Measurements from ENCODE around the gene TOMM34. TPM values are rescaled to one million over a fixed set of nuclear protein-coding genes. Genes with fewer than 3 reads are reported as not detected.

TOMM34 gene
- total RNA-seq, 1 donor from 2014 or later, result 39.6 TPM

- TF ChIP-seq CTCF (conservative IDR thresholded peaks at IDR 0.05), result no peak
These were observed 19.0 kb downstream of the TOMM34 start for GRCh38 chr20:44941120-44941691.

GRCh38 chr20:44938637-44939036 is 21.6 kb downstream of the TOMM34 start:
- peaks cover 2% of the 10 kb centered on the region for H3K36me3 Mint-ChIP-seq (ENCODE audit: low read depth)
- H3K9me3 Mint-ChIP-seq, result no peaks in the 10 kb centered on the region

More at GRCh38 chr20:44941120-44941691, 19.0 kb downstream of the TOMM34 start:
- Mint-ChIP-seq H3K4me1 (no peaks in the 10 kb centered on the region), H3K27me3 (ENCODE audit: low read depth) (no peaks in the 10 kb centered on the region), H3K9me3 (no peaks in the 10 kb centered on the region), H3K27ac (ENCODE audit: unreplicated experiment) (no peak overlapping the region), H3K4me3 (no peak overlapping the region), H3K36me3 (ENCODE audit: low read depth) (peaks cover 2% of the 10 kb centered on the region)
- no peak for DNase-seq (ENCODE audit: low read depth, low spot score)

GRCh38 chr20:44936510-44936909 is 23.7 kb downstream of the TOMM34 start:
- no peak for TF ChIP-seq CTCF (conservative IDR thresholded peaks at IDR 0.05)
- Mint-ChIP-seq H3K9me3 (no peaks in the 10 kb centered on the region), H3K36me3 (ENCODE audit: low read depth) (peaks cover 6% of the 10 kb centered on the region), H3K4me1 (no peaks in the 10 kb centered on the region), H3K27ac (ENCODE audit: unreplicated experiment) (no peak overlapping the region), H3K27me3 (ENCODE audit: low read depth) (no peaks in the 10 kb centered on the region), H3K4me3 (no peak overlapping the region)
- DNase-seq (ENCODE audit: low read depth, low spot score), result no peak

More at GRCh38 chr20:44938637-44939036, 21.6 kb downstream of the TOMM34 start:
- no peak for TF ChIP-seq CTCF (conservative IDR thresholded peaks at IDR 0.05)
- no peak for DNase-seq (ENCODE audit: low read depth, low spot score)
- H3K27ac Mint-ChIP-seq (ENCODE audit: unreplicated experiment), result no peak overlapping the region
- H3K4me3 Mint-ChIP-seq, result no peak overlapping the region
- no peaks in the 10 kb centered on the region for H3K4me1 Mint-ChIP-seq
- no peaks in the 10 kb centered on the region for H3K27me3 Mint-ChIP-seq (ENCODE audit: low read depth)

GRCh38 chr20:44932916-44933315 is 27.3 kb downstream of the TOMM34 start:
- DNase-seq (ENCODE audit: low read depth, low spot score), result no peak
- H3K9me3 Mint-ChIP-seq, result no peaks in the 10 kb centered on the region
- peaks cover 4% of the 10 kb centered on the region for H3K36me3 Mint-ChIP-seq (ENCODE audit: low read depth)
- TF ChIP-seq CTCF (conservative IDR thresholded peaks at IDR 0.05), result no peak
- no peak overlapping the region for H3K27ac Mint-ChIP-seq (ENCODE audit: unreplicated experiment)
- H3K27me3 Mint-ChIP-seq (ENCODE audit: low read depth), result no peaks in the 10 kb centered on the region
- H3K4me3 Mint-ChIP-seq, result no peak overlapping the region
- H3K4me1 Mint-ChIP-seq, result no peaks in the 10 kb centered on the region

GRCh38 chr20:44931911-44932310 is 28.3 kb downstream of the TOMM34 start:
- Mint-ChIP-seq H3K4me1 (no peaks in the 10 kb centered on the region), H3K36me3 (ENCODE audit: low read depth) (peaks cover 4% of the 10 kb centered on the region), H3K9me3 (no peaks in the 10 kb centered on the region), H3K27me3 (ENCODE audit: low read depth) (no peaks in the 10 kb centered on the region), H3K4me3 (no peak overlapping the region), H3K27ac (ENCODE audit: unreplicated experiment) (no peak overlapping the region)
- DNase-seq (ENCODE audit: low read depth, low spot score), result no peak
- TF ChIP-seq CTCF (conservative IDR thresholded peaks at IDR 0.05), result no peak
